ENCODE data around the gene PIK3CD.
A peak's percentile ranks its signal among the peaks of the same experiment; 100 is the strongest.

The PIK3CD gene

DNA sequence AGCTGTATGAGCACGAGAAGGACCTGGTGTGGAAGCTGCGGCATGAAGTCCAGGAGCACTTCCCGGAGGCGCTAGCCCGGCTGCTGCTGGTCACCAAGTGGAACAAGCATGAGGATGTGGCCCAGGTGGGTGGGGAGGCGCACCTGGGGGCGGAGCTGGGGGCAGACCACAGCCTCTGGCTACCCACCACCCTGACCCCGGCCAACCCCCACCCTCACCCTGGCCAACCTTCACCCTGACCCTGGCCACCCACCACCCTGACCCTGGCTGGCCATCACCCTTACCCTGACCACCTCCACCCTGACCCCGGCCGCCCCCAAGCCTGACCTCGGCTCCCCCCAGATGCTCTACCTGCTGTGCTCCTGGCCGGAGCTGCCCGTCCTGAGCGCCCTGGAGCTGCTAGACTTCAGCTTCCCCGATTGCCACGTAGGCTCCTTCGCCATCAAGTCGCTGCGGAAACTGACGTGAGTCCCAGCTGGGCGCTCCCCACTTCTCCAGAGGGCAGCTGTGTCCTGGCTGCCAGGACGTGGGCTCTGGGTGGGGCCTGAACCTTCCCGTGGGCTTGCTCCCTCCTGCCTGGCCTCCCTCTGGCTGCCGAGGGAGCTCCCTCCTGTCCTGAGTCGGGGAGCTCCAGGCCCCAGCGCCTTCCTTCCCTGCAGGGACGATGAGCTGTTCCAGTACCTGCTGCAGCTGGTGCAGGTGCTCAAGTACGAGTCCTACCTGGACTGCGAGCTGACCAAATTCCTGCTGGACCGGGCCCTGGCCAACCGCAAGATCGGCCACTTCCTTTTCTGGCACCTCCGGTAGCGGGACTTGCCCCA, 69.5 kb downstream of the PIK3CD start:
- no peak for DNase-seq

DNA sequence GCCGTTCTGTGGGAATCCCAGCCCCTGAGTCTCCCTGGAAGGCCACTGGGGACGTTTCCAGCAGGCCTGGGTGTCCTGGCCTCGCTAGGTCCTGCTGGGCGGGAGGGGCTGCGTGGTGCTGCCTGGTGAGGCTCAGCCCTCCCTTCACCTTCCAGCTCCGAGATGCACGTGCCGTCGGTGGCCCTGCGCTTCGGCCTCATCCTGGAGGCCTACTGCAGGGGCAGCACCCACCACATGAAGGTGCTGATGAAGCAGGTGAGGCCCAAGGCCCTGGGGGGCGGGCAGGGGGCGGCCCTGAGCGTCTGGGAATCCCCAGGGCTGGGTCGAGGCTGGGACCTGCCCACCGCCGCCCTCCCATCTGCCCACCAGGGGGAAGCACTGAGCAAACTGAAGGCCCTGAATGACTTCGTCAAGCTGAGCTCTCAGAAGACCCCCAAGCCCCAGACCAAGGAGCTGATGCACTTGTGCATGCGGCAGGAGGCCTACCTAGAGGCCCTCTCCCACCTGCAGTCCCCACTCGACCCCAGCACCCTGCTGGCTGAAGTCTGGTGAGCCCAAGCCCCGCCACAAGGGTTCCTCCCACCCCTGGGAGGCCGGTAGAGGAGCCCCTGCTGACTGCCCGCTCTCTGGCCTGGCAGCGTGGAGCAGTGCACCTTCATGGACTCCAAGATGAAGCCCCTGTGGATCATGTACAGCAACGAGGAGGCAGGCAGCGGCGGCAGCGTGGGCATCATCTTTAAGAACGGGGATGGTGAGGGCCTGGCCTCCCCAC, 70.3 kb downstream of the PIK3CD start:
- peak in 2 of 3 donors; percentile 36 to 42 for DNase-seq

DNA sequence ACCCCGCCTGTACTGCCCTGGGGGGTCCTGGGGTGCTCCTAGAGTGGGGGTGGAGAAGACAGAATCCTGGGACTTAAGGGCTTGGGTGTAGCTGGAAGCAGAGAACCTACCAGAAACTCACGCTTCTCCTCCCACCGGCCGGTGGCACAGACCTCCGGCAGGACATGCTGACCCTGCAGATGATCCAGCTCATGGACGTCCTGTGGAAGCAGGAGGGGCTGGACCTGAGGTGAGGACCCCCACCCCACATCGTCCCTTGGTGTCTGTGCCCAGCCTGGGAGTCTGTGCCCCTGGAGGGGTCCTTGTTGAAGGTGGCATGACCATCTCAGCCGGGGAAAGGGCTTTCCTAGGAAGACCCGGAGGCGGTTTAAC, 70.8 kb downstream of the PIK3CD start:
- no peak for DNase-seq

DNA sequence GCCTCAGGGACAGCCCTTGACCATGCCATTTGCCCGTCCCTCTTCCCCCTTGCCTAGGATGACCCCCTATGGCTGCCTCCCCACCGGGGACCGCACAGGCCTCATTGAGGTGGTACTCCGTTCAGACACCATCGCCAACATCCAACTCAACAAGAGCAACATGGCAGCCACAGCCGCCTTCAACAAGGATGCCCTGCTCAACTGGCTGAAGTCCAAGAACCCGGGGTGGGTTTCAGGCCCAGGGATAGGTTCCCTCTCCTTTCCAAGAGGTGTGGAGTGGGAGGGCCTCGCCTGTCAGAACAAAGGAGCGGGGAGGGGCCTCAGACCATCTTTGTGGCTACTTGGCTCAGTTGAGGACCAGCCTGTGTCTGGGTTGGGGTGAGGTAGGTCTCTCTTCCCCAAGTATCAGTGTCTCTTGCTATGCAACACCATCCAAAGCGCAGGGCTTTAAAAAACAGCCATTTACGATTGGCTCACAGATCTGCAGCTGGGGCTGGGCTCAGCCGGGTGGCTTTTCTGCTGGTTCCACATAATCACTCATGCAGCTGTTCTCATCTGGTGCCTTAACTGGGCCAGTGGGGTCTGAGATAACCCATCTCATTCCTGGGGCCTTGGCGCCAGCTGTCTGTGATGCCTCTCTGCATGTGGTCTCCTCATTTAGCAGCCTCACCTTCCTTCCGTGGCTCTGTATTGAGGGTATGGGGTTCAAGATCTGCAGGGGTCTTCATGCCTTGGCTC, 71.7 kb downstream of the PIK3CD start:
- no peak for DNase-seq

DNA sequence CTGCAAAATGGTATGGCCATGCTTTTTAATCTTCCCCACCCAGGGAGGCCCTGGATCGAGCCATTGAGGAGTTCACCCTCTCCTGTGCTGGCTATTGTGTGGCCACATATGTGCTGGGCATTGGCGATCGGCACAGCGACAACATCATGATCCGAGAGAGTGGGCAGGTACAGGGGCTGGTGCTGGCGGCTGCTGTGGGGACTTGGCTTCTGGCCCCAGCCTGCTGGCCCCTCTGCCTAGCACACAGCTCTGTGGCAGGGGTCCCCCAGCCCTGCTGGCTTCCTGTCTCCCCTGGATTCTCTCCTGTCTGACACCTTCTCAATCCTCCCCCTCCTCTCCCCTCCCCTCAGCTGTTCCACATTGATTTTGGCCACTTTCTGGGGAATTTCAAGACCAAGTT, 72.4 kb downstream of the PIK3CD start:
- DNase-seq, result no peak

DNA sequence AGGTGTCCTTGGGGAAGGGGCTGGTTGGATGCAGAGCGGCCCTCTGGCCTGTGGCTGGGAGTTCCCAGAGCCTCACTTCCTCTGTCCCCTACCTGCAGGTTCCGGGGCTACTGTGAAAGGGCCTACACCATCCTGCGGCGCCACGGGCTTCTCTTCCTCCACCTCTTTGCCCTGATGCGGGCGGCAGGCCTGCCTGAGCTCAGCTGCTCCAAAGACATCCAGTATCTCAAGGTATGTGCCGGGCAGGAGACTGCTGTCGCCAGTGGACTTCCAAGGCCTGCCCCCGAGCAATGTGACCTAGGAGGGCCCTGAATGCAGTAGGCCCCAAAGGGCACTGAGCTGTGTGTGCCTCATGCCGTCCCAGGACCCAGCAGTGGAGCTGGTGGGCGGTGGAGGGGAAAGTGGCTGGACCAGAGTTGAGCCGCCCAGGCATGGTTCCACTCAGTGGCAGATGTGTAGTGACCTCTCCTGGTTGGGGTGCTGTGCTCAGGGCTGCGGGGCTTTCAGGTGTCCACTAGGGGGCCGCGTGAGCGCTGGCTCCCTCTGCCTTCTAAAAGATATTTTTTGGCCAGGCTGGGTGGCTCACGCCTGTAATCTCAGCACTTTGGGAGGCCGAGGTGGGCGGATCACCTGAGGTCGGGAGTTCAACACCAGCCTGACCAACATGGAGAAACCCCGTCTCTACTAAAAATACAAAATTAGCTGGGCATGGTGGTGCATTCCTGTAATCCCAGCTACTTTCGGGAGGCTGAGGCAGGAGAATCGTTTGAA, 73.4 kb downstream of the PIK3CD start:
- peak; percentile 76 to 85 (median 77) for DNase-seq

DNA sequence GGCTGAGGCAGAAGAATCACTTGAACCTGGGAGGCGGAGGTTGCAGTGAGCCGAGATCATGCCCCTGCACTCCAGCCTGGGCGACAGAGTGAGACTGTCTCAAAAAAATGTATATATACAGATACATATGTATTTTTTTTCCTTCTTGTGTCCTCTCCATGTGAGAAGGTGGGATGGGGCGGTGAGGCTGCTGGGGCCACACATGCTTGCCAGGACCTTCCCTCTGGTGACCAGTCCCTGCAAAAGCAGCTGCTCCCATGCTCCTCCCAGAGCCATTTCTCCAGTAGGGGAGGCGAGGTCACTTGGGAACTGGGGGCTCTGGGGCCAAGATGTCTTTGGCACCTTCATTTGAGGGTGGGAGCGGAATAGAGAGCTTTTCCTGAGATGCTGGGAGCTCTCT, 74.9 kb downstream of the PIK3CD start:
- DNase-seq, result no peak

DNA sequence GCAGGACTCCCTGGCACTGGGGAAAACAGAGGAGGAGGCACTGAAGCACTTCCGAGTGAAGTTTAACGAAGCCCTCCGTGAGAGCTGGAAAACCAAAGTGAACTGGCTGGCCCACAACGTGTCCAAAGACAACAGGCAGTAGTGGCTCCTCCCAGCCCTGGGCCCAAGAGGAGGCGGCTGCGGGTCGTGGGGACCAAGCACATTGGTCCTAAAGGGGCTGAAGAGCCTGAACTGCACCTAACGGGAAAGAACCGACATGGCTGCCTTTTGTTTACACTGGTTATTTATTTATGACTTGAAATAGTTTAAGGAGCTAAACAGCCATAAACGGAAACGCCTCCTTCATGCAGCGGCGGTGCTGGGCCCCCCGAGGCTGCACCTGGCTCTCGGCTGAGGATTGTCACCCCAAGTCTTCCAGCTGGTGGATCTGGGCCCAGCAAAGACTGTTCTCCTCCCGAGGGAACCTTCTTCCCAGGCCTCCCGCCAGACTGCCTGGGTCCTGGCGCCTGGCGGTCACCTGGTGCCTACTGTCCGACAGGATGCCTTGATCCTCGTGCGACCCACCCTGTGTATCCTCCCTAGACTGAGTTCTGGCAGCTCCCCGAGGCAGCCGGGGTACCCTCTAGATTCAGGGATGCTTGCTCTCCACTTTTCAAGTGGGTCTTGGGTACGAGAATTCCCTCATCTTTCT, 75.5 kb downstream of the PIK3CD start:
- DNase-seq, result no peak

DNA sequence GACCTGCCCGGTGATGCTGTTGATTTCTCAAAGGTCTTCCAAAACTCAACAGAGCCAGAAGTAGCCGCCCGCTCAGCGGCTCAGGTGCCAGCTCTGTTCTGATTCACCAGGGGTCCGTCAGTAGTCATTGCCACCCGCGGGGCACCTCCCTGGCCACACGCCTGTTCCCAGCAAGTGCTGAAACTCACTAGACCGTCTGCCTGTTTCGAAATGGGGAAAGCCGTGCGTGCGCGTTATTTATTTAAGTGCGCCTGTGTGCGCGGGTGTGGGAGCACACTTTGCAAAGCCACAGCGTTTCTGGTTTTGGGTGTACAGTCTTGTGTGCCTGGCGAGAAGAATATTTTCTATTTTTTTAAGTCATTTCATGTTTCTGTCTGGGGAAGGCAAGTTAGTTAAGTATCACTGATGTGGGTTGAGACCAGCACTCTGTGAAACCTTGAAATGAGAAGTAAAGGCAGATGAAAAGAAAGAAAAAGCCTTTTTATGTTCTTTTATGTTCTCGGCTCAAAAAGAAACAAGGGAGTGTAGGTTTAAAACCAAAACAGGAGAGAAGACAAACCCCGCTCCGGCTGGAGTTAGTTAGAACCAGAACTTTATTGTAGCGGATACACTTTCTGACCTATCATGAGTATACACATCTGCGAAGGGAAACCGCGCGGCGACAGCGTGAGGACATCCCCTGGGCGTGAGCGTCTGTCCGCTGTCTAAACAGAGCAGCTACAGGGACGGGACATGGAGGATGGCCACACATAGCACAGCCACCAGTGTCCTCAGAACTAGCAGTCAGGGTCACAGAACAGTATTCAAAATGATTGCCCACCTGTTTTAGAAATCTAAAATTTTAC, 77.1 kb downstream of the PIK3CD start:
- no peak for DNase-seq

DNA sequence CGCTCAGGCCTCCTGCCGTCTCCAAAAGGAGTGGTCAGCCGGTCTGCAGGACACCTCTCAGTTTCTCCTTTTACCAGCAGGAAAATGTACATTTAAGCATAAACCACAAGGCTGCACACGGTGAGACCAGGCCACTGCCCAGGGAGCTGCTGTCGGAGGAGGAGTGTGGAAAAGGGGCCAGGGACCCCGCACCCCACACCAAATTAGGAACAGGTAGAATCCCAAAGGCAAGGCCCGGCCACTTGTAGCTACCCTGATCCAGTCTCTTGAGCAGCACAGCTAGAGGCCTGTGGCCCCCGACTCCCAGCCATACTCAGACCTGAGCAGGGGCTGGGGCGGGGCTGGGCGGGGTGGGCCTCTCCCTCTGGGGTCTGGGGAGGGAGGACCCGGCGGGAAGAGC, 78.0 kb downstream of the PIK3CD start:
- no peak for DNase-seq

DNA sequence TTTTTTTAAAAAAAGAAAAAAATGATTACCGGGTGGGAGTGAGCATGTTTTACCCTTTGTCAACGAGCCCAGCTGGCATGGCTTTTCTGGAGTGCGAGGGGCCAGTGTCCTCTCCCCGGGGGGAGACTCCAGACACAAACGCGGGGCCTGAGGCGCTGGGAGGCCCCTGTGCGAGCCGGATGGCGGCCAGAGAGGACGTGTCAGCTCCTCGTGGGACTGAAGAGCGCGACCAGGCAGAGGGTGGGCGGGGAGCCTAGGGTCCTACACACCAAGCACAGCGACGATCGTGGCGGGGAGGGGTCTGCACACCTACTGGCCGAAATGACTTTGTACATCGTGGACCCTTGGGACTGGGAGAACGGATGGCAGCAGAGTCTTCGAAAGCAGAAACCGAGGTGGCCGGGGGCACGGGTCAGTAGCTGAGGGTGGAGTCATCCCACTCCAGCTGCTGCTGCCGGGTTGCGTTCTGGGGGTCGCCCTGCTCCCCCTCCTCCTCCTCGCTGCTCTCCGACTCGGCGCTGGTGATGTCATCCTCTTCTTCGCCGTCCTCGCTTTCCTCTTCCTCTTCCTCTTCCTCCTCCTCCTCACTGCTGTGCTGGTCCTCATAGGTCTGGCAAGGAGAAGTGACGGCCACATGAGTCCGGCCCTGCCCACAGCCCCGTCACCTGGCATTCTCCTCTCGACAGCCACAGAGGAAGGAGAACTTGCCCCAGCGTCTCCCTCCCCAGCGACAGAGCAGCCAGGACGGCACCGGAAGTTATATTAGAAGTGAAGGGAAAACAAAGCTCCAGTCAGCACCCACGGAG, 78.8 kb downstream of the PIK3CD start:
- DNase-seq, result peak; percentile 84 to 90 (median 89)

DNA sequence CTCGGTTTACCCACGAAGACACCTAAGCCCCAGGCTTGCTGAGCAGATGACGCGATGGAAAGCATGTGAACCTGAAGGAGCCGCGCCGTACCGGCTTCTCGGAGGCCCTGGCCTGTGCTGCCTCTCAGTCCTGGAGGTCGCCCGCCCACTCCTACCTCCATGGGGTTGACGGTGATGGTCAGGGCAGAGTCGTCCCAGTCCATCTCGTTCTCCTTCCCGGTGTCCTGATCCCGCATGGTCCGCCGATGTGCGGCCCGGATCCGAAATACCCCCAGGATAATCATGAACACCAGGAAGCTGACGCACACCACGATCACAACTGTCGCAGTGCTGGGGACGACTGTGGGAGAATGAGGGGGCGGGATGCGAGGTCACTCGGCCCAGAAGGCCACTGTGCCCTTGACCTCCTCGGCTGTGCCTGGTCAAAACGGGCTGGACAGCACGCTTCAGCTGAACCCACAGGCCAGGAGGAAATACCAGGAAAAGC, 79.6 kb downstream of the PIK3CD start:
- DNase-seq, result no peak

DNA sequence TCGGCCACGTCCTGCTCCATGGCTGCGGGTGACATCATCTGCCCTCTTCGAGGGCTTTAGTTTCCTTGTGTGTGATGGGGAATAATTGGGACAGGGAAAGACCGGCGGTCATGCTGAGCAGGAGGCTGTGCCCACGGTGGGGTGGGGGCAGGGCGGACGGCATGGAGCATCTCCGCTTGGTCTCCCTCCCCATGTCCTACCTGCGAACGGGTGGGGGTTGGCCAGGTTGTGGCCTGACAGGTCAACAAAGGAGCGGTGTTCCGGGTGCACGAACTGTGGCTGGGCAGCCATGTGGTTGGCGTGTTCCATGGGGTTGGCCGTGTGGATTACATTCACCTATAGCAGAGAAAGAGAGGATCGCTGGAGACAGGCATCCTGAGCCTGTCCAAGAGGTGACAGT, 80.0 kb downstream of the PIK3CD start:
- DNase-seq, result no peak

DNA sequence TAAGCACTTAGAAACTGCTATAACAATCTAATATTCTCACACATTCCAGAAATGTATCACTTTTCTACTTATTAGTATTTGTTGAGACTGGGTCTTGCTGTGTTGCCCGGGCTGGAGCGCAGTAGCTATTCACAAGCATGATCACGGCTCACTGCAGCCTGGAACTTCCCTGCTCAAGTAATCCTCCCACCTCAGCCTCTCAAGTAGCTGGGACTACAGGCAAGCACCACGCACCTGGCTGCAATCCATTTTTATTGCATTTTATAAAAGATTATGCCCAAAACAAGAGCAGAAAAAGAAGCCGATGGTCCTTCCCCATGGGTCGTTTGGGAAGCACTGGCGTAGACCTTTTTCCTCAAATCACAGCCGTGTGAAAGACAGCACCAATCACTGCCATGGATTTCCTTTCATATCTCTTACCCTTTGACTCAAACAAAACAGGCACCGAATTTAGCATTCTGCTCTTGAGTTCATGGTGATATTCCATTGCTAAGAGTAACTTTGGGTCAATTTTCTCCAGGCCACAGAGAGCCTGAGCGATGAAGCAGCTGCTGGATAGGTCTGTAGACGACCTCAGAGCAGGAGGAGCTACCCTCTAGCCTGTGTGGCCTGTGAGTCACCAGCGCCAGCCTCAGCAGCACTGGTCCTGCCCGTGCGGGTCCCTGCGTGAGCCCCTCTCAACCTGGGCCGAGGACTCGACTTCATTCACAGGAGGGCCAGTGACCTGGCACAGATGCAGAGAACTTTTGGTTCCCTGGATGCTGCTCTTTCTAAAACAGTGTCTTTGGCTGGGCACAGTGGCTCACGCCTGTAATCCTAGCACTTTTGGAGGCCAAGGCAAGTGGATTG, 80.8 kb downstream of the PIK3CD start:
- DNase-seq, result no peak

DNA sequence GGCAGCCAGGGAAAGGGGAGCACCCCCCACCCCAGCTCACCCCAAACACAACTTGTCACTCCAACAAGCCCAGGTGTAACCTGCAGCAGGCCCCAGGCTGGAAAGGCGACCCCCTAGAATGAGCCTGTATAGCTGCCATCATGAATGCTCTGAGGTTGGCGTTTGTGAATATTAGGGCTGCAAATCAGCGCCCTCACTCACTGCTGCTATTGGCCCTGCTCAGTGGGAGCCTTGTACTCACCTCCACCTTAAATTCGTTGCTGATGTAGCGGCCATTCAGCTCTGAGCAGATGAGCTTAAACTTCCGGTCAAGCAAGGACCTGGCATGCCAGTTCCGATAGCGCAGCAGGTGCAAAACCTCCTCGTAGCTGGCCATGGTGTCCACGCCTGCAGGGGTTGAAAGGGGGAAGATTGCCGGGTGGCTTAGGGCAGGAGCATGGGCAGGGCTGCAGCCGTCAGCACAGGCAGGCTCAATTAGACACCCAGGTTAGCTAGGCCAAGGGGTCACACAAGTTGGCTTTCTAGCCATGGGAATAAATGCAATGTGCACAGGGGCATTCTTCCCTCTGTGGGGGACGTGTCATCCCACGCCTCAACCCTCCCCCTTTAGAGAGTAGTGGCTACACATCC, 81.7 kb downstream of the PIK3CD start:
- no peak for DNase-seq

DNA sequence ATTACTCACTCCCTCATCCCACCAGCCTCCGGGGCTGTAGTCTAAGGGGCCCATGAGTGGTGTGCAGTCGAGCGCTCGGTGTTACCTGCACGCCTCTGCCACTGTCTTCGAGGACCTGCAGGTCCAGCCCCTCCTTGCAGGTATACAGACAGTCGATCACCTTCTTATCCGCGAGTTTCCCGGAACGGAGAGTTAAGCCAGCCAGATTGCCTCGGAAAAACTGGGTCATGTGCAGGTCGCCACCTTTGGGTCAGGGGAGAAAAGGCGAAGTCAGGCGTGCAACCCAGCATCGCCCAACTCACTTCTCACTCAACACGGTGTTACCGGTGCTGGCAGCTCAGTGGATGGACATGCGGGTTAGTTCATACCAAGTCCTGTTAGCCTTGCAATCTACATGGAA, 84.3 kb downstream of the PIK3CD start:
- no peak for DNase-seq

DNA sequence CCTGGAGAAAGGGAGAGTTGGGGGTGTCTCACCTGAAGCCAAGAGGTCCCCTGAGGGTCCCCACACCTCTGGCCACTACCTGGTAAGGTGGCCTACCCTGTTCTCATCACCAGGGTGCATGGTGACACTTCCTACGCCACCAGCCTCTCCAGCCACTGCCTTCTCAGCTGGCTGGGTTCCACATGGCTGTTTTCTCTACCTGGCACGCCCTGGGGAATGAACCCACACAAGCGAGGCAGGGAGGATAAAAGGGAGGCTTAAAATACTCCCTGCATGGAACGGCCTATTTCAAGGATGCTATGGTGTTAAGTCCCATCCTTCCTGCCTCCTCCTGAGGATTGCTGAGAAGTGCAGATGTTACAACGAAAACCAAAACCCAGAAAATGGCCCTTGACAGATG, 84.7 kb downstream of the PIK3CD start:
- DNase-seq, result no peak

DNA sequence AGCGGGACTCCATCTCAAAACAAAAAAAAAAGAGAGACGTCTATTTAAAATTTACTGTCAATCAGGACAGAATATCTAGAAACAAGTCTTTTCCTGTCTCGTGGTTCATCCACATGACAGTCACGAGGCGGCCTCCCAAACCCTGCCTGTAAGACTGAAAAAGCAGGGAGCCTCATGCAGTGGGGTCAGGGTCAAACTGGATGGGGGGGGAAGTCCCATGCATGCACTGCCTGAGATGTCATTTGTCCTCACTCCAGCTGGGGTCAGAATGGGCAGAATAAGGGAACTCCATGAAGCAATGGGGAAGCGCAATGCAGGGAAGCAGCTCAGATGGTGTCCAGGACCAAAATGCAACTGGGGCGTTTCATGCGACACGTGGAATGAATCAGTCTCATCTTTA, 85.5 kb downstream of the PIK3CD start:
- peak; percentile 71 to 73 (median 72) for DNase-seq

DNA sequence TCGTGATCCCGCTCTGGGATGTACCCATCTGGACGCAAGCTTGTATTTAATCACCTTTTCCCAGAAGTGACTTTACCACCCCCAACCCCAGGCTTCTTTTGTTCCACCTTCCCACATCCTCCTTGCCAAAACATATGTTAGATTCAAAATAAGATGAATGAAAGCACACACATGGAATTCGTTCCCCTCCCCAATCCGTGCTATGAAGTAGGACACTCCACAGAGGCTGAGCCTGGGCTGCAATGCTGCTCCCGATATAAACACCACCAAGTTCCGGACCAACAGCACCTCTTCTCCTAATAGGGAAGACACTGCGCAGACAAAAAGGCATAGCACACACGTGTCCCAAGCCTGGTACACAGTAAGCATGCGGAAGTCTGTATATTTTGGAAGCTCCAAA, 86.1 kb downstream of the PIK3CD start:
- no peak for DNase-seq

Data from suppressor macrophage treated with lipopolysaccharide for 1 hour (primary cell).